Psoas muscle (tissue), 8 donors: ENCODE data around the gene TELO2. TPM values are rescaled to one million over a fixed set of nuclear protein-coding genes. Genes with fewer than 3 reads are reported as not detected.

Experiments
- ATAC-seq, 4 donors: fragments of 200-7000 bp; cut with Tn5 transposase; one replicate each; pipeline ENCODE4 v1.9.1; 2020; ENCODE audit warnings: moderate library complexity in 3 of 4, mild to moderate bottlenecking in 2 of 4
- DNase-seq, 2 donors: peaks; one replicate each; pipeline ENCODE4 v3.0.0-alpha.2; 2020
- H3K27ac ChIP-seq: fragments of 200-600 bp; one replicate; pipeline ENCODE4 v1.8.0; 2022
- H3K27me3 ChIP-seq, 3 donors: fragments of 200-600 bp in 1 of 3; one replicate each; pipeline versions ENCODE4 v1.6.1 to v1.8.0; 2013 to 2022; ENCODE audit warnings: low read length in 2 of 3, mild to moderate bottlenecking in 2 of 3, moderate library complexity in 1 of 3; ENCODE audit not compliant: insufficient read depth in 3 of 3
- H3K36me3 ChIP-seq, 2 donors: fragments of 200-600 bp in 1 of 2; one replicate each; pipeline versions ENCODE4 v1.6.1 to v1.8.0; 2013 to 2022; ENCODE audit warnings: low read depth in 1 of 2, mild to moderate bottlenecking in 1 of 2, moderate library complexity in 1 of 2; ENCODE audit not compliant: insufficient read depth in 1 of 2
- H3K4me1 ChIP-seq: fragments of 200-600 bp; one replicate; pipeline ENCODE4 v1.8.0; 2022
- H3K4me3 ChIP-seq: fragments of 200-600 bp; one replicate; pipeline ENCODE4 v1.8.0; 2022; ENCODE audit warnings: mild to moderate bottlenecking
- H3K9me3 ChIP-seq: fragments of 200-600 bp; one replicate; pipeline ENCODE4 v1.8.0; 2022
- WGBS, 3 donors: extraction: QIAGEN DNeasy Blood & Tissue Kit; methylation state at CpG; one replicate each; pipeline versions ENCODE4 v1.1.6 to v1.1.7; 2013; 5-methylcytosine and 5-hydroxymethylcytosine counted together
- intact Hi-C, 2 donors: fragments of 100-400 bp; cut with DNase I; formaldehyde crosslinking; loops; one replicate each; pipeline versions ENCODE4 v1.11.0 to v1.14.2; 2022
- polyA plus RNA-seq, 3 donors: library from polyadenylated mRNA; stranded (reverse); fragments of 200-250 nt; gene quantifications; one replicate each; pipeline ENCODE4 v1.2.3, GENCODE V29; 2013
- total RNA-seq, 4 donors: library from RNA; stranded (reverse); fragmentation: NEBNext Ultra II Directional in 2 of 4; extraction: Animal tissue kit (Norgen Biotek cat#: 25700) in 2 of 4; gene quantifications; one replicate each; pipeline versions ENCODE4 v1.2.1 to v1.2.4, GENCODE V29; 2021 to 2023
- TF ChIP-seq, protein P1 (sequence below): fragments of 200-600 bp; IDR thresholded peaks from one replicate; pipeline ENCODE4 v1.8.0; 2022; ENCODE audit warnings: antibody characterized with exemption
- donor health status: healthy with polysubstance abuse.
- donor health status: DM: no; HTN: no; CAD: no; lungs with moderate emphysema.
- donor health status: Bipolar disorder and iron deficiency.
- donor health status: healthy.
- donor health status: DM: yes; HTN: yes; CAD: no.
- donor health status: DM: no; HTN: no; CAD: no.
- donor health status: DM: no; HTN: no; CAD: no.
- donor health status: DM: yes; HTN: yes; CAD: no.

The TELO2 gene
- total and polyA plus RNA-seq, 7 donors = 11.6 to 23.8 (median 17.4) TPM

- Histone ChIP-seq H3K27ac (no peak overlapping the region), H3K27me3 (no peaks in the 10 kb centered on the region), H3K4me3 (no peak overlapping the region), H3K4me1 (no peaks in the 10 kb centered on the region), H3K9me3 (no peaks in the 10 kb centered on the region), H3K36me3 (peaks cover 4 to 90% of the 10 kb centered on the region in 2 donors)
- DNase-seq = no peak
- TF ChIP-seq, protein P1, sequence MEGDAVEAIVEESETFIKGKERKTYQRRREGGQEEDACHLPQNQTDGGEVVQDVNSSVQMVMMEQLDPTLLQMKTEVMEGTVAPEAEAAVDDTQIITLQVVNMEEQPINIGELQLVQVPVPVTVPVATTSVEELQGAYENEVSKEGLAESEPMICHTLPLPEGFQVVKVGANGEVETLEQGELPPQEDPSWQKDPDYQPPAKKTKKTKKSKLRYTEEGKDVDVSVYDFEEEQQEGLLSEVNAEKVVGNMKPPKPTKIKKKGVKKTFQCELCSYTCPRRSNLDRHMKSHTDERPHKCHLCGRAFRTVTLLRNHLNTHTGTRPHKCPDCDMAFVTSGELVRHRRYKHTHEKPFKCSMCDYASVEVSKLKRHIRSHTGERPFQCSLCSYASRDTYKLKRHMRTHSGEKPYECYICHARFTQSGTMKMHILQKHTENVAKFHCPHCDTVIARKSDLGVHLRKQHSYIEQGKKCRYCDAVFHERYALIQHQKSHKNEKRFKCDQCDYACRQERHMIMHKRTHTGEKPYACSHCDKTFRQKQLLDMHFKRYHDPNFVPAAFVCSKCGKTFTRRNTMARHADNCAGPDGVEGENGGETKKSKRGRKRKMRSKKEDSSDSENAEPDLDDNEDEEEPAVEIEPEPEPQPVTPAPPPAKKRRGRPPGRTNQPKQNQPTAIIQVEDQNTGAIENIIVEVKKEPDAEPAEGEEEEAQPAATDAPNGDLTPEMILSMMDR = no peak
- intact Hi-C loops = no loop called here
- ATAC-seq = no peak
- WGBS, 3 donors = 91 to 94% (median 91%) methylated on average over 37 to 41 of the region's 41 CpGs
Observed at GRCh38 chr16:1455190-1456171, 37.7 kb upstream of the TELO2 start.

DNA sequence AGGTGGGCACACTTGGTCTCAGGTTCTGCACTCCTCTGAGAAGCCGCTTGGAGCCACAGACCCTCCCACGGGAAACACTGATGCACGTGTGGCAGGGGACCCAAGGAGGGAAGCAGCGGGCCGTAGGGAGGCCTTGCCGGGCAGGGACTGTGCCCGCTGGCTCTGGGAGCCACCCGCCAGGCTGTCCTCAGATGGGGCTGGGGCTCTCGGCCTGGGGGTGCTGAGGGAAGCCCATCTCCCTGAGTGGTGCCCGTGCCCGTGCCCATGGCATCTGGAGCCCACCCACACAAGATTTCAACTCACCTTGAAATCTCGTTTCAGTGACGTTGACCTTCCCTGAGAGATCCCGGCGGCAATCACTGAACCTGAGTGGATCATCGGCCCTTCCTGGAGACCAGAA lies 36.2 kb upstream of the TELO2 start:
- Histone ChIP-seq H3K9me3 (no peaks in the 10 kb centered on the region), H3K27ac (no peak overlapping the region), H3K4me3 (no peak overlapping the region), H3K27me3 (no peaks in the 10 kb centered on the region), H3K36me3 (peaks cover 7 to 89% of the 10 kb centered on the region in 2 donors), H3K4me1 (no peaks in the 10 kb centered on the region)
- DNase-seq = no peak
- intact Hi-C loops = no loop called here
- WGBS, 3 donors = 90 to 92% (median 90%) methylated on average over 16 of the region's 16 CpGs
- TF ChIP-seq, protein P1 = no peak
- no peak for ATAC-seq

DNA sequence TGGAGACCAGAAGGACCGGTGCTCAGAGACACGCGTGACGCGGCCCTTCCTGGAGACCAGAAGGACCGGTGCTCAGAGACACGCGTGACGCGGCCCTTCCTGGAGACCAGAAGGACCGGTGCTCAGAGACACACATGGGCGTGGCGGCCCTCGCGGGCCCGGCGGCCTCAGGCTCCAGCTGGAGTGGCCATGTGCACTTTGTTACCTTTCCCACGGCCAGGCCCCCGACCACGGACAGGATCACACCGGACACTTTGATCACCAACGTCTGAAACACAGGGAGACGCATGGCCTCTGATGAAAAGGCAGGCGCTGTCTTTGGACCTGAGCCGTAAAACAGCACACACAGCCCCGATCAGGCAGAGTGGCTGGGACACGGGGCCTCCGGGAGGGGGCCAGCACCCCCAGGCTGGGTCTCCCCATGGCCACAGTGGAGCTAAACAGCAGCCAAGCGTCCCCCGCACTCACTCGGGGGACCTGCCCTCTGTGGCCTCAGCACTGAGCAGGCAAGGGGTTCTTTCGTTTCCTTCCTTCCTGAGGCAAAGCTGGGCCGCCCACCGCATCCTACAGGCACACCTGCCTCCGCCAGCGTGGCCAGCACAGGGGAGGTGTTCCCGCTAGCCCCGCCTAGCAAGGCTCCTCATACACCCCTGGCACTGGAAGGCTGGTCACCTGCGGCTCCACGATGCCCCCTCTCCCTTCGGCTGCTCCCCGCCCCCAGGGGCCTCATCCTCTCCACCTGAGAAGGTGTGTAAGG lies 35.5 kb upstream of the TELO2 start:
- no peak overlapping the region for H3K4me3 ChIP-seq
- no peaks in the 10 kb centered on the region for H3K9me3 ChIP-seq
- TF ChIP-seq, protein P1 = no peak
- H3K27ac ChIP-seq = no peak overlapping the region
- no peak for DNase-seq
- H3K4me1 ChIP-seq = no peaks in the 10 kb centered on the region
- peak in 1 of 4 donors; percentile 12 for ATAC-seq
- intact Hi-C loops = no loop called here
- 85 to 93% (median 90%) methylated on average over 35 to 42 of the region's 42 CpGs for WGBS, 3 donors
- no peaks in the 10 kb centered on the region for H3K27me3 ChIP-seq
- H3K36me3 ChIP-seq = peaks cover 5 to 82% of the 10 kb centered on the region in 2 donors

DNA sequence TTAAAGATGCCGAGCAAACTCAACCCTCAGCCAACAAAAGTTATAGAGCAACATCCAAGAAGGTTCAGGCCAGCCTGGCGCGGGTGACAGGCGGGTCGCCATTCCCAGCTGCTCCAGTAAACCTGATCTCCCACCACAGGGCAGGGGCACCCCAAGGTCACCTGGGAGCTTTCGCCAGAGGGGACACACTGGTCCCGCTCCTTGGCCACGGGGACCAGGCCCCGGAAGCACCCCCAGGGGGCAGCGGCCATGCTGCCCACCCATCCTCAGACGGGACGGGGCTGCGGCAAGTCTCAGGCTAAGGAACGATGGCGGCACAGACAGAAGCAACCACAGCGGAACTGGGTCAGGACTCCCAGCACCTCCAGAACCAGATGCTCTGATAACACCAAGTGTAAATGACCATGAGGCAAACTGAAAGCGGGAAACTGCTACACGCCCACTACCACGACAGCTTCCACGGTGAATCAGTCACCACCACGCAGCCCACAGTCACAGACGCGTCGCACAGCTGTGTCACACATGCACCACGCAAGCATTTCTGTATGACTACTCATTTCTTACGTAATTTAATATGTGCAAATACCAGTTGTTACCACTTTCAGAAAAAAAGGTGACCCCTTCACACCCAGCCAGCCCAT lies 34.7 kb upstream of the TELO2 start:
- no peak for ATAC-seq

More for the DNA sequence above, 34.7 kb upstream of the TELO2 start:
- 90 to 94% (median 92%) methylated on average over 26 of the region's 26 CpGs for WGBS, 3 donors
- H3K4me3 ChIP-seq = no peak overlapping the region
- intact Hi-C loops = no loop called here
- H3K27ac ChIP-seq = no peak overlapping the region
- H3K9me3 ChIP-seq = no peaks in the 10 kb centered on the region
- peaks cover 5 to 76% of the 10 kb centered on the region in 2 donors for H3K36me3 ChIP-seq
- H3K27me3 ChIP-seq = no peaks in the 10 kb centered on the region
- TF ChIP-seq, protein P1 = no peak
- no peak for DNase-seq
- H3K4me1 ChIP-seq = no peaks in the 10 kb centered on the region
